ENCODE data around the gene TSPEAR. TPM values are rescaled to one million over a fixed set of nuclear protein-coding genes. Genes with fewer than 3 reads are reported as not detected.

TSPEAR gene
- total RNA-seq, 2 experiments from 2014 or later = not detected

DNA sequence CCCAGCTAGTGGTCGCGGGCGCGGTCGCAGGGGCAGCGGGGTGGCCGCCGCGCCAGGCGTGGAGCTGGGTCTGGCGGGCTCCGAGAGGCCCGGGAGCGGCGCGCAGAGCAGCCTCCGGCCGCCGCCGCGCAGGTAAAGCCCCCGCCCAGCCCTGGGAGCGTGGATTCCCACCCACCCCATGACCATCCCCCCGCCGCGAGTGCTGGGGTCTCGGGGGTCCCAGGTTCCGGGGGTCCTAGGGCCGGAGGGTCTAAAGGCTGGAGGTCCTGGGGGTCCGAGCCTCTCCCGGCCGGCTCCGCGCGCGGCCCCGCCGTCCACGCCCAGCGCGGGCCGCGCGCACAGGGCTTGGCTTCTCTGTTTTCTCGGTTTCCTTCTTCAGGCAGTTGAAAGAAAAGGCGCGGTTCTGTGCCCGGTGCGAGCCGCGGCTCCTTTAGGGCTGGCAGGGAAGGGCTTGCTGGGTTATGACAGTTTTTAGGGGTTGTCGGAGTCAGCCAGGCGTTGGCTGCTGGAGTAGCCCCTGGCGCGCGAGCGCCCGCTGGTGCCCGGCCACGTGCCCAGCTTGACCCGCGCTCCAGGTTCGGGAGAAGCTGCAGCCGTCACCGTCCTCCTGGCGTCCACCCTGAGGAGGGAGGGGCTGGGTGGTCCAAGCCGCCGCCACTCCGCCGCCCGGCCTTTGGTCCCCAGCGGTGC, 255.7 kb downstream of the TSPEAR start:
- Mint-ChIP-seq H3K4me1 (ENCODE audit: low read depth) (peaks cover 11% of the 10 kb centered on the region), H3K4me3 (peak overlapping the region; percentile 83), H3K27ac (no peak overlapping the region), H3K27me3 (peaks cover 6% of the 10 kb centered on the region), H3K9me3 (peaks cover 5% of the 10 kb centered on the region), H3K36me3 (ENCODE audit: low read depth) (no peaks in the 10 kb centered on the region)
- H3K4me1 ChIP-seq (ENCODE audit: insufficient read depth, low read length) = peaks cover 15% of the 10 kb centered on the region
- intact Hi-C loops (cut with DNase I, micrococcal nuclease) = loop anchor here (1.0 to 10.0 kb wide), 2 partner anchors 27 to 1139 kb away; no protein-coding TSS in a partner anchor
- DNase-seq (peak in 12 of 14 experiments; percentile 8 to 62 (median 28)), ATAC-seq (ENCODE audit: poor library complexity) (peak; percentile 54)
- TF ChIP-seq CTCF (IDR thresholded peaks at IDR 0.05) = no peak
- no peaks in the 10 kb centered on the region for H3K36me3 ChIP-seq (ENCODE audit: insufficient read depth, low read length)
- H3K27me3 ChIP-seq (ENCODE audit: control insufficient read depth in 1 of 2, insufficient read depth in 2 of 2, low read length in 2 of 2) = no peaks in the 10 kb centered on the region
- POLR2A ChIA-PET = no interaction called here
- H3K4me3 ChIP-seq (ENCODE audit: low read length) = peak overlapping the region; percentile 56
- H3K9me3 ChIP-seq (ENCODE audit: control insufficient read depth in 1 of 2, insufficient read depth in 1 of 2, low read length in 2 of 2) = peaks cover 0 to 5% of the 10 kb centered on the region in 2 experiments
- CTCF ChIA-PET = no interaction called here
- H3K27ac ChIP-seq (ENCODE audit: low read depth in 1 of 2, low read length in 2 of 2) = no peak overlapping the region

DNA sequence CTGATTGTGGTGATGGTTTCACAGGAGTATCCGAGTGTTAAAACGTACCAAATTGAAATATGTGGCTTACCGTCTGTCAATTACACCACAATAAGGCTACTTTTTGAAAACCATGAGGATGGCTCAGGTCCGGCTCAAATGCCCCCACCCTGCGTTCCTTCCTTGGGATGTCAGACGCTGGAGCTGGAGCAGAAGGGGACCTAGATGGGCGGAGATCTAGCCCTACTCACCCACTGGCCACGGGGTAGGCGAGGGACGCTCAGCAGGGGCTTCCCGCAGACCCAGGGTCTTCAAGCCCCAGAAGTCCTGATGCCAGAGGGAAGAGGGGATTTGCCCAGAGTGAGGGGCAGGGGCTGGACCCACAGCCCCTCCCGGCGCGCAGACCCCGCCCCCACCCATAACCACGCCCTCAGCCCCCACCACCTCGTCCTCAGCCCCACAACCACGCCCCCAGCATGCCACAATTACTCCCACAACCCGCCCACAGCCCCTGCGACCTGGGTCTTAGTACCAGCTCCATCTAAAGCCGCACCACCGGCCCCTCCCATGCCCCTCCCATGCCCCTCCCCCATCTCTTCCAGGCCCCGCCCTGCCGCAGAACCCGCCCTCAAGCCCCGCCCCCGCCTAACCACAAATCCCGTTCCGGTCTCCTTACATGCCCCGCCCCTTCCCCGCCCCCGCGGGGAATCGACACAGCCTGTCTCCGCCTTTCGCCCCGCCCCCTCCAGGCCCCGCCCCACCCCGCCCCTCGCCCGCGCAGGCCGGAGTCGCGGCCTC, 256.4 kb downstream of the TSPEAR start, which contains the start of gene LRRC3:
Gene LRRC3 (plus strand): TSS at position 764 of the 777 bp plus-strand sequence. CDS start 1,135 bp downstream, outside the sequence.
- Histone ChIP-seq H3K27ac (ENCODE audit: low read depth in 1 of 2, low read length in 2 of 2) (no peak within 1 kb of the TSS), H3K27me3 (ENCODE audit: control insufficient read depth in 1 of 2, insufficient read depth in 2 of 2, low read length in 2 of 2) (no peaks in the 10 kb centered on the region), H3K4me3 (ENCODE audit: low read length) (peak within 1 kb of the TSS; percentile 56), H3K36me3 (ENCODE audit: insufficient read depth, low read length) (no peaks in the 10 kb centered on the region), H3K4me1 (ENCODE audit: insufficient read depth, low read length) (peaks cover 15% of the 10 kb centered on the region), H3K9me3 (ENCODE audit: control insufficient read depth in 1 of 2, insufficient read depth in 1 of 2, low read length in 2 of 2) (peaks cover 0 to 5% of the 10 kb centered on the region in 2 experiments)
- POLR2A ChIA-PET = interaction anchor here (1.0 kb wide), 1 partner anchor 116 kb away, joined by 3 read pairs; the partner anchor contains the start of gene CFAP410
- no peak for TF ChIP-seq CTCF (IDR thresholded peaks at IDR 0.05)
- ATAC-seq (ENCODE audit: poor library complexity) (peak; percentile 82), DNase-seq (peak; percentile 66 to 93 (median 80))
- Mint-ChIP-seq H3K27me3 (peaks cover 9% of the 10 kb centered on the region), H3K36me3 (ENCODE audit: low read depth) (no peaks in the 10 kb centered on the region), H3K27ac (no peak within 1 kb of the TSS), H3K9me3 (peaks cover 5% of the 10 kb centered on the region), H3K4me3 (peak within 1 kb of the TSS; percentile 84), H3K4me1 (ENCODE audit: low read depth) (peaks cover 11% of the 10 kb centered on the region)
- CTCF ChIA-PET = no interaction called here
- intact Hi-C loops (cut with DNase I, micrococcal nuclease) = loop anchor here (1.0 to 10.0 kb wide), 3 partner anchors 27 to 1140 kb away; no protein-coding TSS in a partner anchor

DNA sequence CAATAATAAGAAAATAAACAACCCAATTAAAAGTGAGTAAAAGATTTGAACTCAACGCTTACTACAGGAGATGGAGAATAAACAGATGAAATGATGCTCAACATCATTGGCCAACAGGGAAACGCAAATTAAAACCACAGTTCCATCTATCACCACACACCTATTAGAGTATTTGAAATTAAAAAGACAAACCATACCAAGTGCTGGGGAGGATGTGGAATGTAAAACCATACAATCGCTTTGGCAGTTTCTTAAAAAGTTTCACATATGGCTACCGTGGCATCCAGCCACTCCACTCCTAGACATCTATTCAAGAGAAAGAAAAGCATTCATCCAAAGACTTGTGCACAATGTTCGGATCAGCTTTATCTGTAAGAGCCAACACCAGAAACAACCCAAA, 257.3 kb downstream of the TSPEAR start:
- peaks cover 0 to 5% of the 10 kb centered on the region in 2 experiments for H3K9me3 ChIP-seq (ENCODE audit: control insufficient read depth in 1 of 2, insufficient read depth in 1 of 2, low read length in 2 of 2)
- TF ChIP-seq CTCF (IDR thresholded peaks at IDR 0.05) = no peak
- DNase-seq (no peak), ATAC-seq (ENCODE audit: poor library complexity) (no peak)
- H3K9me3 Mint-ChIP-seq = peaks cover 5% of the 10 kb centered on the region
- peak overlapping the region; percentile 84 for H3K4me3 Mint-ChIP-seq
- peaks cover 15% of the 10 kb centered on the region for H3K4me1 ChIP-seq (ENCODE audit: insufficient read depth, low read length)
- intact Hi-C loops (cut with DNase I, micrococcal nuclease) = loop anchor here in 1 of 2 experiments (1.0 to 10.0 kb wide), 2 partner anchors 116 to 1141 kb away; no protein-coding TSS in a partner anchor
- no peak overlapping the region for H3K27ac ChIP-seq (ENCODE audit: low read depth in 1 of 2, low read length in 2 of 2)
- H3K27me3 Mint-ChIP-seq = peaks cover 9% of the 10 kb centered on the region
- CTCF ChIA-PET = no interaction called here
- H3K36me3 Mint-ChIP-seq (ENCODE audit: low read depth) = no peaks in the 10 kb centered on the region
- POLR2A ChIA-PET = interaction anchor here (1.0 kb wide), 1 partner anchor 115 kb away, joined by 3 read pairs; the partner anchor contains the start of gene CFAP410
- no peak overlapping the region for H3K4me3 ChIP-seq (ENCODE audit: low read length)
- H3K36me3 ChIP-seq (ENCODE audit: insufficient read depth, low read length) = no peaks in the 10 kb centered on the region
- peaks cover 0 to 5% of the 10 kb centered on the region in 2 experiments for H3K27me3 ChIP-seq (ENCODE audit: control insufficient read depth in 1 of 2, insufficient read depth in 2 of 2, low read length in 2 of 2)
- peaks cover 11% of the 10 kb centered on the region for H3K4me1 Mint-ChIP-seq (ENCODE audit: low read depth)
- H3K27ac Mint-ChIP-seq = no peak overlapping the region
